ENCODE measurements around the gene HIGD1A.

DNA sequence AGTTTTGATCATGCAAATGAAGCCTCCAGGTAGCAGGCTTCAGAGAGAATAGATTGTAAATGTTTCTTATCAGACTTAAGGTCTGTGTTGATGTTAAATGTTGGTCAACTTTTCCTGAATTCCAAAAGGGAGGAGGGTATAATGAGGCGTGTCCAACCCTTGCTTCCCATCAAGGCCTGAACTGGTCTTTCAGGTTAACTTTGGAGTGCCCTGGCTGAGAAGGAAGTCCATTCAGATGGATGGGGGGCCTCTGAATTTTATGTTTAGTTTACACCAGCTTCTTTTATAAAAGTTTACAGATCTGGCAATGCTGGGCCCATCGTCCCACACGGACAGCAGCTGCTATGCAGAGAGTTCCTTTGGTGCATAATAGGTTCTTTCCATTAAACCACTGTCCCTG, 40.2 kb downstream of the HIGD1A start:
- TF ChIP-seq, protein P1, sequence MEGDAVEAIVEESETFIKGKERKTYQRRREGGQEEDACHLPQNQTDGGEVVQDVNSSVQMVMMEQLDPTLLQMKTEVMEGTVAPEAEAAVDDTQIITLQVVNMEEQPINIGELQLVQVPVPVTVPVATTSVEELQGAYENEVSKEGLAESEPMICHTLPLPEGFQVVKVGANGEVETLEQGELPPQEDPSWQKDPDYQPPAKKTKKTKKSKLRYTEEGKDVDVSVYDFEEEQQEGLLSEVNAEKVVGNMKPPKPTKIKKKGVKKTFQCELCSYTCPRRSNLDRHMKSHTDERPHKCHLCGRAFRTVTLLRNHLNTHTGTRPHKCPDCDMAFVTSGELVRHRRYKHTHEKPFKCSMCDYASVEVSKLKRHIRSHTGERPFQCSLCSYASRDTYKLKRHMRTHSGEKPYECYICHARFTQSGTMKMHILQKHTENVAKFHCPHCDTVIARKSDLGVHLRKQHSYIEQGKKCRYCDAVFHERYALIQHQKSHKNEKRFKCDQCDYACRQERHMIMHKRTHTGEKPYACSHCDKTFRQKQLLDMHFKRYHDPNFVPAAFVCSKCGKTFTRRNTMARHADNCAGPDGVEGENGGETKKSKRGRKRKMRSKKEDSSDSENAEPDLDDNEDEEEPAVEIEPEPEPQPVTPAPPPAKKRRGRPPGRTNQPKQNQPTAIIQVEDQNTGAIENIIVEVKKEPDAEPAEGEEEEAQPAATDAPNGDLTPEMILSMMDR (optimal IDR thresholded peaks at IDR 0.05 in 1 of 3, IDR thresholded peaks at IDR 0.05 in 1 of 3, conservative IDR thresholded peaks at IDR 0.05 in 1 of 3; ENCODE audit: extremely low read depth in 1 of 3, insufficient read depth in 2 of 3, low read length in 3 of 3) = no peak
- no peak for TF ChIP-seq EZH2 (IDR thresholded peaks at IDR 0.05; ENCODE audit: low read length)
